ENCODE results near the gene FBXO45. TPM values are rescaled to one million over a fixed set of nuclear protein-coding genes. Genes with fewer than 3 reads are reported as not detected.

Gene FBXO45
- total RNA-seq, 1 experiment from 2014 or later = 23.2 TPM

GRCh38 chr3:196602673-196603072, 34.2 kb downstream of the FBXO45 start:
- peaks cover 0 to 6% of the 10 kb centered on the region in 2 experiments; a peak in 1 of 4 replicates for H3K4me1 ChIP-seq (ENCODE audit: control insufficient read depth in 1 of 2, insufficient read depth in 2 of 2, low read length in 2 of 2)
- no peak overlapping the region for H3K9ac ChIP-seq (ENCODE audit: low read length)
- RAD21 ChIA-PET (ENCODE audit: low non-redundant PET in 1 of 2, low total read pairs in 2 of 2, uncharacterized antibody in 2 of 2, unreplicated experiment in 2 of 2) = interaction anchor here in 1 of 2 experiments (0.7 kb wide), 1 partner anchor 82 kb away, joined by 4 read pairs; no protein-coding TSS in a partner anchor
- DNase-seq (ENCODE audit: low read depth, low spot score) = no peak
- H3K27ac ChIP-seq (ENCODE audit: low read depth, low read length) = no peak overlapping the region
- H3K9me3 ChIP-seq (ENCODE audit: control insufficient read depth in 1 of 2, insufficient read depth in 1 of 2, low read depth in 1 of 2, low read length in 2 of 2) = no peaks in the 10 kb centered on the region
- H4K20me1 ChIP-seq (ENCODE audit: insufficient read depth) = no peaks in the 10 kb centered on the region
- H3K4me3 ChIP-seq (replicated peaks in 1 of 2; ENCODE audit: low read depth in 1 of 2, low read length in 2 of 2) = no peak overlapping the region
- TF ChIP-seq YY1 (IDR thresholded peaks at IDR 0.05; ENCODE audit: extremely low read depth, insufficient replicate concordance, low read depth, low read length) (no peak), ZNF274 (IDR thresholded peaks at IDR 0.05; ENCODE audit: low read depth, low read length) (no peak), SRF (IDR thresholded peaks at IDR 0.05; ENCODE audit: low read depth) (no peak), SIN3A (IDR thresholded peaks at IDR 0.05; ENCODE audit: low read depth) (no peak), EZH2 (IDR thresholded peaks at IDR 0.05) (no peak), EGR1 (IDR thresholded peaks at IDR 0.05; ENCODE audit: low read depth) (no peak), ZFX (IDR thresholded peaks at IDR 0.05) (no peak), POLR2A (IDR thresholded peaks at IDR 0.05; ENCODE audit: borderline replicate concordance, extremely low read depth, insufficient read depth, insufficient read length) (no peak), TCF7L2 (IDR thresholded peaks at IDR 0.05; ENCODE audit: borderline replicate concordance, extremely low read depth, insufficient read depth, insufficient read length) (no peak), ZBTB33 (IDR thresholded peaks at IDR 0.05; ENCODE audit: extremely low read depth, insufficient replicate concordance, low read length) (no peak), FOSL1 (IDR thresholded peaks at IDR 0.05; ENCODE audit: low read depth) (no peak), RAD21 (IDR thresholded peaks at IDR 0.05; ENCODE audit: low read depth) (no peak), REST (IDR thresholded peaks at IDR 0.05; ENCODE audit: low read depth) (no peak), CEBPB (IDR thresholded peaks at IDR 0.05; ENCODE audit: low read depth) (no peak), CTCF (IDR thresholded peaks at IDR 0.05 in 2 of 3, conservative IDR thresholded peaks at IDR 0.05 in 1 of 3; ENCODE audit: borderline replicate concordance in 1 of 3, insufficient read depth in 1 of 3, low read depth in 2 of 3, low read length in 2 of 3) (no peak), POLR2AphosphoS5 (IDR thresholded peaks at IDR 0.05; ENCODE audit: low read depth, low read length) (no peak), SP1 (IDR thresholded peaks at IDR 0.05; ENCODE audit: low read depth) (no peak), ATF3 (IDR thresholded peaks at IDR 0.05) (no peak)
- no peak overlapping the region for H3K4me2 ChIP-seq (ENCODE audit: low read length)
- no peaks in the 10 kb centered on the region for H3K9me2 ChIP-seq (ENCODE audit: insufficient read depth)
- no peaks in the 10 kb centered on the region for H3K79me2 ChIP-seq (ENCODE audit: insufficient read depth, low read length)
- H2AFZ ChIP-seq (ENCODE audit: low read depth, low read length, poor library complexity, severe bottlenecking) = no peak overlapping the region
- no peak for ATAC-seq
- H3K27me3 ChIP-seq (ENCODE audit: insufficient read depth, low read length) = no peaks in the 10 kb centered on the region
- intact Hi-C loops (cut with micrococcal nuclease) = loop anchor here (10.0 kb wide), 1 partner anchor 582 kb away; no protein-coding TSS in a partner anchor
- CTCF ChIA-PET = no interaction called here
- no peaks in the 10 kb centered on the region for H3K36me3 ChIP-seq (ENCODE audit: control insufficient read depth in 1 of 2, insufficient read depth in 2 of 2, low read length in 2 of 2)
- POLR2A ChIA-PET = no interaction called here
- no TSS peak for BruUV-seq (replicated peaks)

All from HCT116 (cell line).